IPS-NIHi11 (cell line): ENCODE results near the gene P2RX5.
"Not testable (repeated sequence)": the region's sequence is repeated elsewhere in the genome, so short reads cannot be mapped to it uniquely, and the experiment has no call there.

Source experiments
- DNase-seq: peaks from one replicate; pipeline ENCODE4 v3.0.0; 2012; ENCODE audit warnings: mixed read lengths, low spot score

The P2RX5 gene

GRCh38 chr17:3695723-3696411, at the start of gene P2RX5:
Gene P2RX5, minus strand, starts transcription at chr17:3696155. Its CDS starts 150 bp downstream, at chr17:3696005.
- DNase-seq: peak; percentile 76

GRCh38 chr17:3745071-3745470, 49.1 kb upstream of the P2RX5 start:
- no peak for DNase-seq

GRCh38 chr17:3744014-3744413, 48.1 kb upstream of the P2RX5 start:
- DNase-seq: no peak

GRCh38 chr17:3740611-3741073, 44.7 kb upstream of the P2RX5 start:
- DNase-seq: no peak

GRCh38 chr17:3739422-3740124, 43.6 kb upstream of the P2RX5 start:
- no peak for DNase-seq

GRCh38 chr17:3738562-3739295, 42.8 kb upstream of the P2RX5 start:
- DNase-seq: peak; percentile 58

- no peak for DNase-seq
These were observed 39.6 kb upstream of the P2RX5 start for GRCh38 chr17:3735515-3735914.

- not testable (repeated sequence) for DNase-seq
These were observed 38.9 kb upstream of the P2RX5 start for GRCh38 chr17:3734911-3735276.

- DNase-seq: no peak
These were observed 36.3 kb upstream of the P2RX5 start for GRCh38 chr17:3732210-3732621.

GRCh38 chr17:3730881-3731429, 35.0 kb upstream of the P2RX5 start:
- DNase-seq: no peak

GRCh38 chr17:3729881-3730280, 33.9 kb upstream of the P2RX5 start:
- no peak for DNase-seq

GRCh38 chr17:3728099-3728498, 32.1 kb upstream of the P2RX5 start:
- DNase-seq: not testable (repeated sequence)

- no peak for DNase-seq
These were observed 31.1 kb upstream of the P2RX5 start for GRCh38 chr17:3727041-3727440.

GRCh38 chr17:3724378-3725077, 28.6 kb upstream of the P2RX5 start:
- DNase-seq: no peak

GRCh38 chr17:3723556-3724377, 27.8 kb upstream of the P2RX5 start, which contains the start of gene HASPIN:
Gene HASPIN, plus strand, starts transcription at chr17:3723903. Its CDS starts 33 bp downstream, at chr17:3723936.
- DNase-seq: peak; percentile 100

GRCh38 chr17:3723188-3723555, 27.2 kb upstream of the P2RX5 start:
- DNase-seq: no peak

GRCh38 chr17:3722716-3723115, 26.8 kb upstream of the P2RX5 start:
- no peak for DNase-seq

- DNase-seq: no peak
These were observed 23.3 kb upstream of the P2RX5 start for GRCh38 chr17:3719265-3719664.

GRCh38 chr17:3718201-3718600, 22.2 kb upstream of the P2RX5 start:
- no peak for DNase-seq

GRCh38 chr17:3715296-3715695, 19.3 kb upstream of the P2RX5 start:
- DNase-seq: no peak
